GM18909 (cell line): Measurements from ENCODE around the gene TTC16.

Experiments used
- ATAC-seq: cut with Tn5 transposase; IDR thresholded peaks from one replicate; pipeline ENCODE4 v1.9.1; 2021; ENCODE audit warnings: mild to moderate bottlenecking; ENCODE audit not compliant: unreplicated experiment, poor library complexity

The TTC16 gene

DNA sequence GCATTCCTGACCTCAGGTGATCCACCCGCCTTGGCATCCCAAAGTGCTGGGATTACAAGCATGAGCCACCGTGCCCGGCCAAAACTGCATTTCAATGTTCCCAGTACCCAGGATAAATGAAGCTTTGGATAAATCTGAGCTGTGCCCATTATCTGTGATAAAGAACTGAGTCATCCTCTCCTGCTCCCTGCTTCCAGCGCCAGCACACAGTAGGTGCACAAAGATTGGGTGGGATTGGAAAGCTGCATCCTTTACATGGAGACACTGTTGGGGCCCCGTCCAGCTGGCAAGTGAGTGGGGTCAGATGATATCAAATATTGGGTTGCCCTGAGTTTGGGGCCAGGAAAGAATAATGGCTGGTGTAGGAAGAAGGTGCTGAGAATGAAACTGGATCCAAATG, 45.2 kb downstream of the TTC16 start:
- ATAC-seq, result no peak

DNA sequence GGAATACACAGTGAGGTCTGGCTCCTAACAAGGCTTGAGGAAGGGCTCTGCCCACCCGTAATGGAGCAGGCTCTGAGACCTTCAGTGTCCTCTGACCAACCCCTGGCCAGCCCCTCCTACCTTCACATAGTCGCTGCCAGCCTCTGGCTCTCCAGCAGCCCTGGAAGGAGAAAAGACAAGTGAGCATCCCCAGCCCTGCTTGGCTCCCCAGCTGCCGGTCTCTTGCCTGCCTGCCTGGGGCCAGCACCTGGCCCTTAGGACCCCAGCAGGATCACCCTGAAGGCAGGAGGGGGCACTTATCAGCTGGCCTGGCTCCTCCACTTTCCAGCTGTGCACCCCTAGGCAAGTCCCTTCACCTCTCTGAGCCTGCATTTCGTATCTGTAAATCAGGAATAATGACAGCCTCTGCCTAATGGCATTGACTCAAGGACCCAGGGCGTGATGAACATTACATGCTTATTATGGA, 45.6 kb downstream of the TTC16 start:
- no peak for ATAC-seq

GRCh38 chr9:127762111-127762676, 46.3 kb downstream of the TTC16 start:
- no peak for ATAC-seq

GRCh38 chr9:127763918-127764384, 48.1 kb downstream of the TTC16 start:
- ATAC-seq, result no peak

GRCh38 chr9:127765418-127765817, 49.5 kb downstream of the TTC16 start:
- ATAC-seq, result no peak

GRCh38 chr9:127767410-127767809, 51.5 kb downstream of the TTC16 start:
- no peak for ATAC-seq

- no peak for ATAC-seq
Observed at GRCh38 chr9:127767909-127768331, 52.0 kb downstream of the TTC16 start.

- ATAC-seq, result no peak
Observed at GRCh38 chr9:127768698-127769097, 52.8 kb downstream of the TTC16 start.

- ATAC-seq, result no peak
Observed at GRCh38 chr9:127769101-127769500, 53.2 kb downstream of the TTC16 start.

DNA sequence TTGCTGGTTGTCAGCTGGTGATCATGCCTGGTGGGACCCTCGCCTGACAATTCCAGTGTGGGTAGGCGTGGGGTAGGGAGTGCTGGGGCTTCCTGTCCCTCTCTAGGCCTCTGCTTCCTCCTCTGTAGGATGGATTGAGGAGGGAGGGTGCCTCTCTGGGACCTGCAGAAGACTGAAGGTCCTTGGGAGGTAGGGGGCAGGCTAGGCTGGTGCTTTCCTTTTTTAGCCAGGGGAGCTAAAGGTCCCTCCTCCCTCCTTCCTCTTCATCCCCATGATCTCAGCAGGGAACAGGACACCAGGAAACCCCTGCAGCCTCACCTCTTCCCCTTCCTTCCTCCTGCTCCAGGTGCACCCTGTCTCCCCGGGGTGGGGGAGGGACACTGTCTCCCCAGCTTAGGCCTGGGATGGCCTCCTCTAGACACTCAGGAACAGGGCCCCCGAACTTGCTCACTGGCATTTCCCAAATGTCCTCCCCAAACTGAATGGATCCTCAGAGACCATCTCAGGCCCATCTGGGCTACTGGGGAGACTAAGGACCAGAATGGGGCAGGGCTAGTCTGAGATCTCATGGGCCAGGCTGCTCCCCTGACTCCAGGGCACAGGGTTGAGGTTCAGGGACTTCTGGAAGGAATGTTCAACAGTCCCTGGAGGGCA, 54.2 kb downstream of the TTC16 start:
- no peak for ATAC-seq

DNA sequence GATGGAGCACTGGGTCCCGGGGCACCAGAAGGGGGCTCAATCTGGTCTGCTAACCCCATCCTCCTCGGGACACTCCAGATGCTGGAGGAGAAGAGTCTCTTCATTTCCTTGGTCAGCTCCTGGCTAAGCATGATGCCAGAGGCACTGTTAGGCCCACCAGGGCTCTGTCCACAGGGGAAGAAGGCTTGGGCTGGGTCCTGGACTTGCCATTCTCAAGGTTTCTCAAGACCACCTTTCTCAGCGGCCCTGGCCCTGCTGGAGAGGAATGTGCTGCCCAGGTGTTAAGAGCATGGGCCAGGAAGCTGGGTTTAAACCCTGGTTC, 54.7 kb downstream of the TTC16 start:
- peak; percentile 2 for ATAC-seq

DNA sequence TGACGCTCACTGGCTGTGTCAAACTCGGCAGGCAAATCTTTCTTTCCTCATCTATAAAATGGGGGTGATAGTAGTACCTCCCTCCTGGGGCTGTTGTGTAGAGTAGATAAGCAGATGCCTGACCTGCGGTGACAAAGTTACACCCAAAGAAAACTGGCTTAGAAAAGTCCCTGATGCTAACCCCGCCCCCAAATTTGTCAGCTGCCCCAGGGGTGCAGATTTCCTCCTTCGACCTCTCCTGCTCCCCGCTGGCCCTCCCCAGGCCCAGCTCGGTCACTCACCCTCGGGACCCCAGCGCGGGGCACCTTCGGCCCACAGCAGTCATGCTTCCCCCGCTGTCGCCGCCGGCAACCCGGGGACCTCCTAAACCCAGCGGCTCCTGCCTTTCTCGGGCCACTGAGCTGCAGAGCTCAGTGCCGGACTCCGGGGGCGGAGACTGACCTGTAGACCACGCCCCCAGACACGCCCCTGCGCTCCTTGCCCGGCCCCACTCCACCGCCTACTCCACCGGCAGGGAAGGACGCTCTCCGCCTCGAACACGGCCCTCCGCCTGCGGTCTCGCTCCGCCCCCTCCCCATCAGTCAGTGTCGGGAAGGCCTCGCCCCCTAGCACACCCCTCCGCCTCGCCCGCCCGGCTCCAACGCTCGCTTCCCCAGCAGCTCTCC, 55.2 kb downstream of the TTC16 start:
- ATAC-seq, result peak; percentile 85

- no peak for ATAC-seq
Observed at GRCh38 chr9:127771570-127772189, 55.8 kb downstream of the TTC16 start.

- ATAC-seq, result no peak
Observed at GRCh38 chr9:127772603-127773002, 56.7 kb downstream of the TTC16 start.

DNA sequence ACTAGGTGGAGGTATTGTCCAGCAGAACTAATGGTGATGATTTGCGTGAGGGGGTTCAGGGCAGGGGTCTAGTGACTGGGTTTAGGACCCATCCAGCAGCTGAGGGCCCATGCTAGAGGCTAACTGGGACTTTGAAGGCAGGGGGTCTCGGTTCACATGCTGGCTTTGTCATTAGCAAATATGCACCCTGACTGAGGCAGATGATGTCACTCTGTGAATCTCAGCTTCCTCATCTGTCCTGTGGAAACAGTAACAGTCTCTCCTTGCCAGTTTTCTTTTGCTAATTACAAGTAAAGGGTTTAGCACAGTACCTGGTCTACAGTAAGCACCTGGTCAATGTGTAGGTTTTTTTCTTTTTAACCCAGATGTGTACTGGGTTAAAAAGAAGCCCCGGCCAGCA, 57.4 kb downstream of the TTC16 start:
- no peak for ATAC-seq

DNA sequence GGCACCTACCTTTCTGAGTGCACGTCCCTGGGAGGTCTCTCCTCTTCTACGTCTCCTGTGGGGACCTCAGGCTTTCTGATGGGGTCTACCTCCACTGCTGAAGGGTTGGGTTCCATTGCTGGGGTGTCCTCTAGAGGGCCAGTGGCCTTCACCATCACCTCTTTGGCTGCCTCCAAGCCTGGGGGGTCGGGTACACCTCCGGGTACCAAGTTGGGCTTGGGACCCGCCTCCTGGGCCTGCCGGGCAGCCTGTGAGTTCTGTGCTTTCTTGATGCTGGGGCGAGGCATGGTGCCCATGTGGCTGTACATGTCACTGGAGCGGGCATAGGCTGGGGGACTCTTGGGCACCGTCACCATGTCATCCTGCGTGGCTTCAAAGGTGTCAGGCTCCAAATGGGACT, 58.1 kb downstream of the TTC16 start:
- ATAC-seq, result no peak

DNA sequence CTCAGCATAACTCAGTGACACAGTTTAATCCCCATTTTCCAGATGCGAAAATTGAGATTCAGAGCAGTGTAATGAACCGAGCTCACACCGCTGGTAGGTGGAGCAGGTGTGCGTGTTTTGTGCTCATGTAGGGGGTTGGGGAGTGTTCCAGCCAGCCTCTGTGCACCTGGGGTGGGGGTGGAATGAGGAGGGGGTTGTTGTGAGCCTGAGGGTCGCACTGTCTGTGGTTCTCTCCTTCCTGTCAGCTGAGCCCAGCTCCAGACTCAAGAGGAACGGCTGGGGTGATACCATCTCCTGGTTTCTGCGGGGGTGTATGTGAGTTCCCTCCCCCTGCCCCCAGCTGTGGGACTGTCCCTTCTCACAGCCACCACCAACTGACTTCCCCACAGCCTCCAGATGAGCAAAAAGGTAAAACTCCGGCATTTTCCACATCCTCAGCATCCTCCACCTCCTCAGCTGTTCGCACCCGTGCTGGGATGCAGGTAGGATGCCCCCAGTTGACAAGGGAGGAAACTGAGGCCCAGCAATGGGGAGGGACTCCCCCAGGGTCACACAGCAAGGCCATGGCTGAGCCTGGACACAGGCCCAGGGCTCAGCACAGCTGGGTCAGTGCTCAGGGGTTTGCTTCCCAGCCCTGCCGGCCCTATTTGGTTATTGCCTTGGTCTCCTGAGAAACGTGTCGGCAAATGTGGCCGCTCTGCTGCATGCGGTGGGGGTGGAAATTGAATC, 60.5 kb downstream of the TTC16 start:
- no peak for ATAC-seq

DNA sequence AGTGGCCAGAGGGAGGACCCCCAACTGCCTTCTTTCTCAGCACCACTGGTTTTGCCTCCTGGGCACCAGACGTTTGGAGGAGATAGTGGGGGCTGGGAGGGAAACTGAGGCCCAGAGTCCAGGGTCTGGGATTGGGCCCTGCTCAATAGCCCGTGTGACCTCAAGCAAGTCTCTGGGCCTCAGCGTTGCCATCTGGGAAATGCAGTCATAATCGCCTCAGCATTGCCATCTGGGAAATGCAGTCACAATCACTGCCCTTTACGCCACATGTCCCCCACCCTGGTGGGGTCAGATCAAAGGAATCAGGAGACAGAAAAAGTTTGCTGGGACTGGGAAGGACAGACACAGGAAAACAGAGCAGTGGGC, 61.0 kb downstream of the TTC16 start:
- ATAC-seq, result no peak

GRCh38 chr9:127777368-127777980, 61.6 kb downstream of the TTC16 start:
- no peak for ATAC-seq
